ENCODE measurements around the gene PHACTR1.

DNA sequence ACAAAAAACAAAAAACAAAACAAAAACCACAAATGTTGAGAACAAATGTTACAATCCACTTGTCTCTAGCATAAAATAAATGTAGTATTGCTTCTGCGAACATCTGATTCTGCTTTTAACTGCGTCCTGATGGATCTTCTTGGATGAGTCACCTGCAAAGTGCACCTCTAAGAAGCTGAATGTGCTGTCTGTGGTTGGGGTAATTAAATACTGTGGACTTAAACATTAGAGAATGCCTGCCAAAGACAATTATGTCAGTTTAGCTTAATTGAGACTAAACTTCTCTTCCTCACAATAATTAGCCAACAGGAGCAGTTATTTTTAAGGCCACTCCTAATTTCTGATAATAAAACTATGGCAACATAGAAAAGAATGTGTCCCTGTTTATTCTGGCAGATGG, 253.4 kb downstream of the PHACTR1 start:
- TF ChIP-seq NR1H2 (CRISPR knock-in tag; IDR thresholded peaks at IDR 0.05) (no peak), SMAD3 (CRISPR knock-in tag; IDR thresholded peaks at IDR 0.05; ENCODE audit: borderline replicate concordance) (no peak), JAZF1 (CRISPR knock-in tag; IDR thresholded peaks at IDR 0.05) (no peak)
- TF ChIP-seq, protein P1, sequence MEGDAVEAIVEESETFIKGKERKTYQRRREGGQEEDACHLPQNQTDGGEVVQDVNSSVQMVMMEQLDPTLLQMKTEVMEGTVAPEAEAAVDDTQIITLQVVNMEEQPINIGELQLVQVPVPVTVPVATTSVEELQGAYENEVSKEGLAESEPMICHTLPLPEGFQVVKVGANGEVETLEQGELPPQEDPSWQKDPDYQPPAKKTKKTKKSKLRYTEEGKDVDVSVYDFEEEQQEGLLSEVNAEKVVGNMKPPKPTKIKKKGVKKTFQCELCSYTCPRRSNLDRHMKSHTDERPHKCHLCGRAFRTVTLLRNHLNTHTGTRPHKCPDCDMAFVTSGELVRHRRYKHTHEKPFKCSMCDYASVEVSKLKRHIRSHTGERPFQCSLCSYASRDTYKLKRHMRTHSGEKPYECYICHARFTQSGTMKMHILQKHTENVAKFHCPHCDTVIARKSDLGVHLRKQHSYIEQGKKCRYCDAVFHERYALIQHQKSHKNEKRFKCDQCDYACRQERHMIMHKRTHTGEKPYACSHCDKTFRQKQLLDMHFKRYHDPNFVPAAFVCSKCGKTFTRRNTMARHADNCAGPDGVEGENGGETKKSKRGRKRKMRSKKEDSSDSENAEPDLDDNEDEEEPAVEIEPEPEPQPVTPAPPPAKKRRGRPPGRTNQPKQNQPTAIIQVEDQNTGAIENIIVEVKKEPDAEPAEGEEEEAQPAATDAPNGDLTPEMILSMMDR (IDR thresholded peaks at IDR 0.05) = no peak
- TF ChIP-seq, protein P2, sequence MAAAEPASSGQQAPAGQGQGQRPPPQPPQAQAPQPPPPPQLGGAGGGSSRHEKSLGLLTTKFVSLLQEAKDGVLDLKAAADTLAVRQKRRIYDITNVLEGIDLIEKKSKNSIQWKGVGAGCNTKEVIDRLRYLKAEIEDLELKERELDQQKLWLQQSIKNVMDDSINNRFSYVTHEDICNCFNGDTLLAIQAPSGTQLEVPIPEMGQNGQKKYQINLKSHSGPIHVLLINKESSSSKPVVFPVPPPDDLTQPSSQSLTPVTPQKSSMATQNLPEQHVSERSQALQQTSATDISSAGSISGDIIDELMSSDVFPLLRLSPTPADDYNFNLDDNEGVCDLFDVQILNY (CRISPR knock-in tag; IDR thresholded peaks at IDR 0.05) = no peak
- TF ChIP-seq, protein P3, sequence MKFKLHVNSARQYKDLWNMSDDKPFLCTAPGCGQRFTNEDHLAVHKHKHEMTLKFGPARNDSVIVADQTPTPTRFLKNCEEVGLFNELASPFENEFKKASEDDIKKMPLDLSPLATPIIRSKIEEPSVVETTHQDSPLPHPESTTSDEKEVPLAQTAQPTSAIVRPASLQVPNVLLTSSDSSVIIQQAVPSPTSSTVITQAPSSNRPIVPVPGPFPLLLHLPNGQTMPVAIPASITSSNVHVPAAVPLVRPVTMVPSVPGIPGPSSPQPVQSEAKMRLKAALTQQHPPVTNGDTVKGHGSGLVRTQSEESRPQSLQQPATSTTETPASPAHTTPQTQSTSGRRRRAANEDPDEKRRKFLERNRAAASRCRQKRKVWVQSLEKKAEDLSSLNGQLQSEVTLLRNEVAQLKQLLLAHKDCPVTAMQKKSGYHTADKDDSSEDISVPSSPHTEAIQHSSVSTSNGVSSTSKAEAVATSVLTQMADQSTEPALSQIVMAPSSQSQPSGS (CRISPR knock-in tag; IDR thresholded peaks at IDR 0.05; ENCODE audit: borderline replicate concordance, low read depth) = no peak

All from WTC11 (cell line).